ENCODE results near the gene MPV17L2. TPM values are rescaled to one million over a fixed set of nuclear protein-coding genes. Genes with fewer than 3 reads are reported as not detected.

MPV17L2 gene
- total and polyA plus RNA-seq, 10 of the 15 experiments (the other 5 are each of a cell fraction or from before 2014, with no cell fraction given): 5.1 to 57.2 (median 22.9) TPM

- TF ChIP-seq E2F8 (IDR thresholded peaks at IDR 0.05; ENCODE audit: low read depth, partially characterized antibody) (no peak), WRNIP1 (IDR thresholded peaks at IDR 0.05; ENCODE audit: borderline replicate concordance, low read depth, low read length) (no peak), ATF2 (IDR thresholded peaks at IDR 0.05; ENCODE audit: low read length) (no peak), CREM (IDR thresholded peaks at IDR 0.05; ENCODE audit: low read depth) (no peak), ZBTB4 (CRISPR knock-in tag; IDR thresholded peaks at IDR 0.05) (no peak), CEBPZ (IDR thresholded peaks at IDR 0.05; ENCODE audit: low read depth, low read length) (no peak), ELK1 (IDR thresholded peaks at IDR 0.05; ENCODE audit: low read depth, low read length) (no peak), ASH2L (IDR thresholded peaks at IDR 0.05; ENCODE audit: borderline replicate concordance, low read depth) (no peak), MAX (IDR thresholded peaks at IDR 0.05; ENCODE audit: low read depth, low read length) (no peak), NFXL1 (IDR thresholded peaks at IDR 0.05; ENCODE audit: borderline replicate concordance) (no peak), MXI1 (IDR thresholded peaks at IDR 0.05; ENCODE audit: low read depth, low read length) (no peak), HDGF (IDR thresholded peaks at IDR 0.05) (no peak), POLR2AphosphoS2 (IDR thresholded peaks at IDR 0.05; ENCODE audit: low read depth, low read length) (no peak), YBX1 (IDR thresholded peaks at IDR 0.05) (no peak), MTA2 (IDR thresholded peaks at IDR 0.05; ENCODE audit: low read depth) (peak; percentile 35; the same call in 1 of the 2 replicates), CEBPB (IDR thresholded peaks at IDR 0.05; ENCODE audit: borderline replicate concordance in 1 of 2, low read depth in 2 of 2, low read length in 2 of 2) (no peak), BACH1 (IDR thresholded peaks at IDR 0.05; ENCODE audit: borderline replicate concordance) (no peak)
Measured at GRCh38 chr19:18204394-18205199, 11.6 kb downstream of the MPV17L2 start (continued).

All from GM12878 (cell line).